RWPE2 (cell line): ENCODE results near the gene FSTL5.

Experiments used
- ATAC-seq: fragments of 200-7000 bp; cut with Tn5 transposase; 3 replicates; pipeline ENCODE4 v1.9.1; 2021; ENCODE audit warnings: low read depth
- DNase-seq: peaks from one replicate; pipeline ENCODE4 v3.0.0-alpha.2; 2020; ENCODE audit warnings: low spot score
- H3K27ac ChIP-seq: fragments of 450-650 bp; 2 replicates; pipeline ENCODE4 v1.5.1; 2017; ENCODE audit warnings: mild to moderate bottlenecking; ENCODE audit not compliant: poor library complexity, severe bottlenecking
- H3K27me3 ChIP-seq: fragments of 250-450 bp; sonication (Bioruptor Pico); 2 replicates; pipeline ENCODE4 v1.5.1; 2021; ENCODE audit warnings: mild to moderate bottlenecking, moderate library complexity; ENCODE audit not compliant: insufficient read depth, poor library complexity, severe bottlenecking
- H3K36me3 ChIP-seq: fragments of 250-450 bp; sonication (Bioruptor Pico); 2 replicates; pipeline ENCODE4 v1.5.1; 2020; ENCODE audit warnings: low read depth, mild to moderate bottlenecking, moderate library complexity
- H3K4me1 ChIP-seq: fragments of 250-450 bp; sonication (Bioruptor Pico); 2 replicates; pipeline ENCODE4 v1.5.1; 2021; ENCODE audit warnings: mild to moderate bottlenecking, moderate library complexity; ENCODE audit not compliant: insufficient read depth, poor library complexity, severe bottlenecking
- H3K4me3 ChIP-seq: fragments of 250-450 bp; sonication (Bioruptor Pico); 2 replicates; pipeline ENCODE4 v1.5.1; 2021; ENCODE audit warnings: mild to moderate bottlenecking, moderate library complexity; ENCODE audit not compliant: severe bottlenecking
- H3K9me3 ChIP-seq: fragments of 250-450 bp; sonication (Bioruptor Pico); 2 replicates; pipeline ENCODE4 v1.5.1; 2021; ENCODE audit warnings: mild to moderate bottlenecking, moderate library complexity; ENCODE audit not compliant: severe bottlenecking
- CTCF ChIP-seq: fragments of 450-650 bp; IDR thresholded peaks from one replicate; pipeline ENCODE4 v1.5.1; 2017; ENCODE audit warnings: mild to moderate bottlenecking, moderate library complexity; ENCODE audit not compliant: poor library complexity, severe bottlenecking

FSTL5 gene

GRCh38 chr4:161704653-161705052, 459.1 kb downstream of the FSTL5 start:
- ATAC-seq (no peak), DNase-seq (no peak)
- Histone ChIP-seq H3K27ac (no peak overlapping the region), H3K36me3 (no peaks in the 10 kb centered on the region), H3K4me3 (no peak overlapping the region), H3K27me3 (no peaks in the 10 kb centered on the region), H3K4me1 (peaks cover 2% of the 10 kb centered on the region), H3K9me3 (no peaks in the 10 kb centered on the region)
- TF ChIP-seq CTCF, result no peak

GRCh38 chr4:161704040-161704439, 459.8 kb downstream of the FSTL5 start:
- no peak overlapping the region for H3K27ac ChIP-seq
- no peak for TF ChIP-seq CTCF
- DNase-seq (no peak), ATAC-seq (no peak)
- no peaks in the 10 kb centered on the region for H3K27me3 ChIP-seq
- no peaks in the 10 kb centered on the region for H3K9me3 ChIP-seq
- H3K36me3 ChIP-seq, result no peaks in the 10 kb centered on the region
- H3K4me3 ChIP-seq, result no peak overlapping the region
- peaks cover 2% of the 10 kb centered on the region for H3K4me1 ChIP-seq

- ATAC-seq (no peak), DNase-seq (no peak)
- Histone ChIP-seq H3K27me3 (no peaks in the 10 kb centered on the region), H3K36me3 (no peaks in the 10 kb centered on the region), H3K4me1 (no peaks in the 10 kb centered on the region), H3K4me3 (no peak overlapping the region), H3K9me3 (no peaks in the 10 kb centered on the region), H3K27ac (no peak overlapping the region)
- no peak for TF ChIP-seq CTCF
Observed at GRCh38 chr4:161702287-161702686, 461.5 kb downstream of the FSTL5 start.

- Histone ChIP-seq H3K27me3 (no peaks in the 10 kb centered on the region), H3K36me3 (no peaks in the 10 kb centered on the region), H3K4me3 (no peak overlapping the region), H3K9me3 (no peaks in the 10 kb centered on the region), H3K27ac (no peak overlapping the region), H3K4me1 (no peaks in the 10 kb centered on the region)
- DNase-seq (no peak), ATAC-seq (no peak)
- no peak for TF ChIP-seq CTCF
Observed at GRCh38 chr4:161696944-161697343, 466.9 kb downstream of the FSTL5 start.

GRCh38 chr4:161680146-161680545, 483.7 kb downstream of the FSTL5 start:
- Histone ChIP-seq H3K4me3 (no peak overlapping the region), H3K27me3 (no peaks in the 10 kb centered on the region), H3K4me1 (no peaks in the 10 kb centered on the region), H3K36me3 (no peaks in the 10 kb centered on the region), H3K9me3 (no peaks in the 10 kb centered on the region), H3K27ac (no peak overlapping the region)
- no peak for ATAC-seq
- TF ChIP-seq CTCF, result no peak
- DNase-seq, result no peak
